Gastrocnemius medialis (tissue), 4 donors: Measurements from ENCODE around the gene XKR8. TPM values are rescaled to one million over a fixed set of nuclear protein-coding genes. Genes with fewer than 3 reads are reported as not detected.

ENCODE experiments used
- ATAC-seq, 2 donors: fragments of 150-250 bp; one replicate each; pipeline ENCODE4 v1.9.1; 2016
- DNase-seq, 2 donors: peaks; one replicate each; pipeline ENCODE4 v3.0.0-alpha.2; 2019
- H3K27ac ChIP-seq, 4 donors: fragments of 200-600 bp; sonication (generic); 1 replicate in 1 of 4; 2 replicates in 3 of 4; pipeline ENCODE4 v1.5.1; 2016 to 2018; ENCODE audit warnings: mild to moderate bottlenecking in 2 of 4, moderate library complexity in 1 of 4
- H3K27me3 ChIP-seq, 3 donors: fragments of 200-600 bp; sonication (generic) in 2 of 3; 1 replicate in 1 of 3; 2 replicates in 2 of 3; pipeline versions ENCODE4 v1.5.1 to v1.6.0; 2016 to 2019; ENCODE audit warnings: mild to moderate bottlenecking in 1 of 3, moderate library complexity in 1 of 3
- H3K36me3 ChIP-seq, 2 donors: fragments of 200-600 bp; sonication (generic) in 1 of 2; one replicate each; pipeline ENCODE4 v1.5.1; 2017 to 2018
- H3K4me1 ChIP-seq, 2 donors: fragments of 200-600 bp; sonication (generic) in 1 of 2; one replicate each; pipeline ENCODE4 v1.5.1; 2016 to 2017; ENCODE audit warnings: mild to moderate bottlenecking in 2 of 2
- H3K4me3 ChIP-seq, 4 donors: fragments of 200-600 bp; sonication (generic) in 3 of 4; 1 replicate in 1 of 4; 2 replicates in 3 of 4; pipeline ENCODE4 v1.5.1; 2016 to 2019; ENCODE audit warnings: mild to moderate bottlenecking in 2 of 4
- H3K9me3 ChIP-seq, 3 donors: fragments of 200-600 bp; sonication (generic) in 2 of 3; 1 replicate in 1 of 3; 2 replicates in 2 of 3; pipeline ENCODE4 v1.5.1; 2016 to 2019
- POLR2A ChIP-seq, 2 donors: fragments of 450-650 bp; IDR thresholded peaks; one replicate each; pipeline ENCODE4 v1.6.1; 2017; ENCODE audit warnings: antibody characterized with exemption in 2 of 2, mild to moderate bottlenecking in 2 of 2, moderate library complexity in 2 of 2
- in situ Hi-C, 4 donors: fragments of 200-750 bp; cut with MboI; loops; one replicate each; pipeline versions ENCODE4 v1.15.0 to v1.8.0; 2017; ENCODE audit warnings: low sequenced_read_pairs in 4 of 4
- intact Hi-C: fragments of 100-400 bp; cut with DNase I; formaldehyde crosslinking; loops from one replicate; pipeline ENCODE4 v1.15.1; 2023; ENCODE audit warnings: low total_unique reads
- total RNA-seq, 4 donors: library from RNA; depleted of rRNA; stranded (reverse); fragments of >200 nt; gene quantifications; one replicate each; pipeline versions ENCODE4 v1.1.0 to v1.2.3, GENCODE V29; 2016
- TF ChIP-seq, protein P1 (sequence below), 5 experiments: fragments of 450-650 bp in 3 of 5; fragments of 200-600 bp in 2 of 5; sonication (generic) in 2 of 5; IDR thresholded peaks in 4 of 5; conservative IDR thresholded peaks in 1 of 5; 1 replicate in 4 of 5; 2 replicates in 1 of 5; pipeline ENCODE4 v1.5.1; 2016 to 2019; ENCODE audit warnings: antibody characterized with exemption in 5 of 5, mild to moderate bottlenecking in 3 of 5, moderate library complexity in 3 of 5

The XKR8 gene
- total RNA-seq, 4 donors from 2014 or later = 3.8 to 7.4 (median 5.4) TPM

DNA sequence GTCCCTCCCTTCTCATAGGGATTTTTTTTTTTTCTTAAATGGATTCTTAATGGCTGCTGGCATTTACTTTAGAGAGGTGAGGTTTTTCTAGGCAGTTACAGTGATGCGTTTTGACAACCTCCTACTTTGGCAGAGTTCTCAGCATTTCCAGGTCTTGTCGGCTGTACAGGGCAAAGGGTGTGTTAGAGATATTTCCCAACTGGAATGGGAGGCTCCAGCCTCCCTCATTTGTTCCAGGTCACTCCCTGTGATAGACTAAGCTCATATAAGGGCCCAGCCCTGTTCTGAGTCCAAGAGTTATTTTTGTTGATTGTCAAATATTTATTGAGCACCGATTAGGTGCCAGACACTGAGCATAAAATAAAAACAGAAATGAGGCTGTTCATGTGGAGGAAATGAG, 7.6 kb upstream of the XKR8 start:
- no peak for DNase-seq
- in situ Hi-C loops (no loop called here), intact Hi-C loops (no loop called here)
- H3K9me3 ChIP-seq = no peaks in the 10 kb centered on the region
- no peak overlapping the region for H3K27ac ChIP-seq
- H3K36me3 ChIP-seq = no peaks in the 10 kb centered on the region
- no peaks in the 10 kb centered on the region for H3K27me3 ChIP-seq
- H3K4me3 ChIP-seq = no peak overlapping the region
- TF ChIP-seq, protein P1, sequence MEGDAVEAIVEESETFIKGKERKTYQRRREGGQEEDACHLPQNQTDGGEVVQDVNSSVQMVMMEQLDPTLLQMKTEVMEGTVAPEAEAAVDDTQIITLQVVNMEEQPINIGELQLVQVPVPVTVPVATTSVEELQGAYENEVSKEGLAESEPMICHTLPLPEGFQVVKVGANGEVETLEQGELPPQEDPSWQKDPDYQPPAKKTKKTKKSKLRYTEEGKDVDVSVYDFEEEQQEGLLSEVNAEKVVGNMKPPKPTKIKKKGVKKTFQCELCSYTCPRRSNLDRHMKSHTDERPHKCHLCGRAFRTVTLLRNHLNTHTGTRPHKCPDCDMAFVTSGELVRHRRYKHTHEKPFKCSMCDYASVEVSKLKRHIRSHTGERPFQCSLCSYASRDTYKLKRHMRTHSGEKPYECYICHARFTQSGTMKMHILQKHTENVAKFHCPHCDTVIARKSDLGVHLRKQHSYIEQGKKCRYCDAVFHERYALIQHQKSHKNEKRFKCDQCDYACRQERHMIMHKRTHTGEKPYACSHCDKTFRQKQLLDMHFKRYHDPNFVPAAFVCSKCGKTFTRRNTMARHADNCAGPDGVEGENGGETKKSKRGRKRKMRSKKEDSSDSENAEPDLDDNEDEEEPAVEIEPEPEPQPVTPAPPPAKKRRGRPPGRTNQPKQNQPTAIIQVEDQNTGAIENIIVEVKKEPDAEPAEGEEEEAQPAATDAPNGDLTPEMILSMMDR (IDR thresholded peaks at IDR 0.05 in 4 of 5, conservative IDR thresholded peaks at IDR 0.05 in 1 of 5) = no peak
- TF ChIP-seq POLR2A (IDR thresholded peaks at IDR 0.05) = no peak
- no peaks in the 10 kb centered on the region for H3K4me1 ChIP-seq
- ATAC-seq = no peak

DNA sequence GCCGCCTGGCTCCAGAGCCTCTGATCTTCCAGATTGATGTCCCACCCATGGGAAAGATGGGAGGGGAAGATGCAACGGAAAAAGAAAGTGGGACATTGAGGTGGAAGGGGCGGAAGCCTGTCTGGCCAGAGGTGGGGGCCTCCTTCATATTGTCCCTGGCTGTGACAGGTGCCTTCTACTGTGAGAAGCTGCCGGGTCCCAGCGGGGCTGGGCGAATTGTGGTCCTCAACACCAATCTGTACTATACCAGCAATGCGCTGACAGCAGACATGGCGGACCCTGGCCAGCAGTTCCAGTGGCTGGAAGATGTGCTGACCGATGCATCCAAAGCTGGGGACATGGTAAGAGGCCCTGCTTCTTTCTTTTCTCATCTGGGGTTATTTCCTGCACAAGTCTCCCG, 5.6 kb upstream of the XKR8 start:
- in situ Hi-C loops (no loop called here), intact Hi-C loops (no loop called here)
- Histone ChIP-seq H3K27ac (no peak overlapping the region), H3K36me3 (no peaks in the 10 kb centered on the region), H3K4me1 (no peaks in the 10 kb centered on the region), H3K27me3 (no peaks in the 10 kb centered on the region), H3K4me3 (no peak overlapping the region), H3K9me3 (no peaks in the 10 kb centered on the region)
- DNase-seq (no peak), ATAC-seq (no peak)
- no peak for TF ChIP-seq POLR2A (IDR thresholded peaks at IDR 0.05)
- TF ChIP-seq, protein P1 (IDR thresholded peaks at IDR 0.05 in 4 of 5, conservative IDR thresholded peaks at IDR 0.05 in 1 of 5) = no peak

DNA sequence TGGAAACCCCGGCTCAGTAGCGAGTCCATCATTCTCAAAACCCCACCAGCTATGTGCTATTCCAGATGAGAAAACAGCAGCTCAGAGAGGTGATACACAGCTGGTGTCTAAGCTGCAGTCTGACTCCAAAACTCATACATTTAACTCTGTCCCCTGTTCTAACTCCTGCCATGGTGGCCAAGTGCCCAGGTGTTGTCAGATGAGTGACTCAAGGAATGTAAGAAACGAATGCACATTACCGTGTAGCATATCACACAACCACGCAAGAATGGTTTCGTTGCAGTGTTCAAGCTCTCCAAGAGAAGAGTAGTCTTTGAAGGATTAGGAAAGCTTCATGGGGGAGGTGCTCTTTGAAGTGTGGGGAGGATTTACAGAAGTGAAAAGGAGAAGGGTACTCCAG, 4.7 kb upstream of the XKR8 start:
- TF ChIP-seq, protein P1 (IDR thresholded peaks at IDR 0.05 in 4 of 5, conservative IDR thresholded peaks at IDR 0.05 in 1 of 5) = no peak
- no peak for TF ChIP-seq POLR2A (IDR thresholded peaks at IDR 0.05)
- in situ Hi-C loops = no loop called here
- H3K4me3 ChIP-seq = no peak overlapping the region
- DNase-seq (no peak), ATAC-seq (no peak)
- H3K9me3 ChIP-seq = no peaks in the 10 kb centered on the region
- intact Hi-C loops = no loop called here
- peaks cover 0 to under 1% of the 10 kb centered on the region in 2 donors for H3K4me1 ChIP-seq
- no peaks in the 10 kb centered on the region for H3K36me3 ChIP-seq
- no peaks in the 10 kb centered on the region for H3K27me3 ChIP-seq
- H3K27ac ChIP-seq = no peak overlapping the region

DNA sequence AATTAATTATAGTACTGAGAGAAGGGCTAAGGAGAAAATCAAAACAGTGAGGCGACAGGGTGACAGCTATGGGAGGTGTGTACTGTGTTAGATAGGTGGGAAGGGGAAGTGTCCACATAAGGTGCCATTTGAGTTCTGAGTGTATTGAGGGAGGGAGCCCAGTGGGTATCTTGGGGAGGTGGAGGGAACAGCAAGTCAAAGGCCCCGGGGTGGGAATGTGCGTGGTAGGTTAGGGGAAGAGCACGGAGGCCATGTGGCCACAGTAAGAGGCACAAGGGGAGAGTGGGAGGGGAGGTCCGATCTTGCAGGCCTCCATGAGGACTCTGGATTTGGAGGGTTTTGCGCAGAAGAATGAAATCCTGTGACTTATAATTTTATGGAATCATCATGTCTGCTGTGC, 3.0 kb upstream of the XKR8 start:
- Histone ChIP-seq H3K27me3 (no peaks in the 10 kb centered on the region), H3K4me3 (no peak overlapping the region), H3K27ac (no peak overlapping the region), H3K9me3 (no peaks in the 10 kb centered on the region), H3K4me1 (peaks cover 9 to 11% of the 10 kb centered on the region in 2 donors), H3K36me3 (no peaks in the 10 kb centered on the region)
- in situ Hi-C loops = no loop called here
- intact Hi-C loops = no loop called here
- ATAC-seq (no peak), DNase-seq (no peak)
- TF ChIP-seq, protein P1 (IDR thresholded peaks at IDR 0.05 in 4 of 5, conservative IDR thresholded peaks at IDR 0.05 in 1 of 5) = no peak
- TF ChIP-seq POLR2A (IDR thresholded peaks at IDR 0.05) = no peak

DNA sequence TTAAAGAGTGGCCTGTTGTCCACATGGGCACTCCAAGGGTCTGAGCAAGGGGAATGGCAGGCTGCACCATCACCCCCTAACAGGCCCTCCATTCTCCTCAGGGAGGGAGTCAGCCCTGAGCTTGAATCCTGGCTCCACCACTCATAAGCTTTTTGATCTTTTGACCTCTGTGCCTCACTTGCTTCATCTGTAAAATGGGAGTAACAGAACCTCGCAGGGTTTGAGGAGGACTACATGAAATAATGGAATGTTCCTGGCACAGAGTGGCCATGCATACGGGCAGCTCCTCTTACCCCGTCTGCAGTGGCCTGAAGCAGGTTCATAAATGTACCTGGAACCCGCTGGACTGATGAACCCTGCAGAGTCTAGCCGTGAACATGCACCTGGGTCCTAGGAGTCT, 2.1 kb upstream of the XKR8 start:
- TF ChIP-seq, protein P1 (IDR thresholded peaks at IDR 0.05 in 4 of 5, conservative IDR thresholded peaks at IDR 0.05 in 1 of 5) = no peak
- no peak for TF ChIP-seq POLR2A (IDR thresholded peaks at IDR 0.05)
- intact Hi-C loops = no loop called here
- no peak for DNase-seq
- Histone ChIP-seq H3K4me3 (no peak overlapping the region), H3K27ac (no peak overlapping the region), H3K9me3 (no peaks in the 10 kb centered on the region), H3K36me3 (no peaks in the 10 kb centered on the region), H3K4me1 (peaks cover 9 to 11% of the 10 kb centered on the region in 2 donors), H3K27me3 (no peaks in the 10 kb centered on the region)
- in situ Hi-C loops = no loop called here
- no peak for ATAC-seq
